ENCODE results near the gene TMEM170B. TPM values are rescaled to one million over a fixed set of nuclear protein-coding genes. Genes with fewer than 3 reads are reported as not detected.

Gene TMEM170B
- total and polyA plus RNA-seq, 2 experiments from 2014 or later: 0.14 to 0.54 TPM

GRCh38 chr6:11589261-11589660 lies 51.7 kb downstream of the TMEM170B start:
- no peaks in the 10 kb centered on the region for H4K20me1 ChIP-seq (ENCODE audit: insufficient read depth)
- no peaks in the 10 kb centered on the region for H3K36me3 ChIP-seq (ENCODE audit: low read depth)
- H3K9ac ChIP-seq: 0 out of 2 replicates have a peak overlapping the region, but pooled peaks have one; percentile 37
- no peaks in the 10 kb centered on the region for H3K9me2 ChIP-seq (ENCODE audit: insufficient read depth)
- in situ Hi-C loops (cut with MboI): loop anchor here (10.0 kb wide), 1 partner anchor 1016 kb away; no protein-coding TSS in a partner anchor
- peak overlapping the region; percentile 83 for H3K27ac ChIP-seq
- no peaks in the 10 kb centered on the region for H3K79me2 ChIP-seq (ENCODE audit: insufficient read depth)
- no peak overlapping the region for H3K4me3 ChIP-seq
- H3K4me1 ChIP-seq (ENCODE audit: insufficient read depth): peaks cover 34% of the 10 kb centered on the region
- DNase-seq: no peak
- no peak overlapping the region for H3K4me2 ChIP-seq (ENCODE audit: unreplicated experiment)
- 0 out of 2 replicates have a peak overlapping the region, but pooled peaks have one; percentile 77 for H2AFZ ChIP-seq
- H3K27me3 ChIP-seq (replicated peaks; ENCODE audit: insufficient read depth): no peaks in the 10 kb centered on the region
- 71 to 77% methylated on average over 3 of the region's 3 CpGs for whole genome bisulfite sequencing, 2 experiments (ENCODE audit: low coverage in 1 of 2, low lambda C conversion rate in 2 of 2, missing lambda C conversion rate in 2 of 2)
- no peak for TF ChIP-seq EZH2phosphoT487 (IDR thresholded peaks at IDR 0.05; ENCODE audit: insufficient read depth, low read depth)
- TF ChIP-seq EZH2 (IDR thresholded peaks at IDR 0.05; ENCODE audit: insufficient read depth, poor library complexity, severe bottlenecking): no peak
- H3F3A ChIP-seq (ENCODE audit: insufficient read depth): peaks cover 32% of the 10 kb centered on the region
- no peaks in the 10 kb centered on the region for H3K9me3 ChIP-seq (ENCODE audit: low read depth)

GRCh38 chr6:11592294-11592906 lies 54.9 kb downstream of the TMEM170B start:
- Histone ChIP-seq H3F3A (ENCODE audit: insufficient read depth) (peaks cover 15% of the 10 kb centered on the region), H3K9me2 (ENCODE audit: insufficient read depth) (no peaks in the 10 kb centered on the region), H3K4me2 (ENCODE audit: unreplicated experiment) (no peak overlapping the region), H3K9ac (no peak overlapping the region), H3K9me3 (ENCODE audit: low read depth) (no peaks in the 10 kb centered on the region), H3K36me3 (ENCODE audit: low read depth) (no peaks in the 10 kb centered on the region), H3K79me2 (ENCODE audit: insufficient read depth) (no peaks in the 10 kb centered on the region), H3K4me1 (ENCODE audit: insufficient read depth) (peaks cover 17% of the 10 kb centered on the region), H3K27ac (no peak overlapping the region), H3K4me3 (no peak overlapping the region), H4K20me1 (ENCODE audit: insufficient read depth) (no peaks in the 10 kb centered on the region), H3K27me3 (replicated peaks; ENCODE audit: insufficient read depth) (no peaks in the 10 kb centered on the region), H2AFZ (no peak overlapping the region)
- WGBS, 2 experiments (ENCODE audit: low coverage in 1 of 2, low lambda C conversion rate in 2 of 2, missing lambda C conversion rate in 2 of 2): 64 to 65% methylated on average over 8 of the region's 8 CpGs
- DNase-seq: no peak
- TF ChIP-seq EZH2 (IDR thresholded peaks at IDR 0.05; ENCODE audit: insufficient read depth, poor library complexity, severe bottlenecking) (no peak), EZH2phosphoT487 (IDR thresholded peaks at IDR 0.05; ENCODE audit: insufficient read depth, low read depth) (no peak)
- in situ Hi-C loops (cut with MboI): no loop called here

GRCh38 chr6:11593096-11593495 lies 55.5 kb downstream of the TMEM170B start:
- WGBS, 2 experiments (ENCODE audit: low coverage in 1 of 2, low lambda C conversion rate in 2 of 2, missing lambda C conversion rate in 2 of 2): 84 to 88% methylated on average over 9 of the region's 9 CpGs
- no peaks in the 10 kb centered on the region for H3K27me3 ChIP-seq (replicated peaks; ENCODE audit: insufficient read depth)
- peaks cover 15% of the 10 kb centered on the region for H3F3A ChIP-seq (ENCODE audit: insufficient read depth)
- H3K9me3 ChIP-seq (ENCODE audit: low read depth): no peaks in the 10 kb centered on the region
- DNase-seq: no peak
- in situ Hi-C loops (cut with MboI): no loop called here
- no peaks in the 10 kb centered on the region for H4K20me1 ChIP-seq (ENCODE audit: insufficient read depth)
- TF ChIP-seq EZH2 (IDR thresholded peaks at IDR 0.05; ENCODE audit: insufficient read depth, poor library complexity, severe bottlenecking): no peak
- no peak for TF ChIP-seq EZH2phosphoT487 (IDR thresholded peaks at IDR 0.05; ENCODE audit: insufficient read depth, low read depth)
- H2AFZ ChIP-seq: no peak overlapping the region
- no peak overlapping the region for H3K27ac ChIP-seq
- peaks cover 17% of the 10 kb centered on the region for H3K4me1 ChIP-seq (ENCODE audit: insufficient read depth)
- no peaks in the 10 kb centered on the region for H3K9me2 ChIP-seq (ENCODE audit: insufficient read depth)
- no peaks in the 10 kb centered on the region for H3K36me3 ChIP-seq (ENCODE audit: low read depth)
- H3K9ac ChIP-seq: no peak overlapping the region
- H3K4me3 ChIP-seq: no peak overlapping the region
- H3K4me2 ChIP-seq (ENCODE audit: unreplicated experiment): no peak overlapping the region
- no peaks in the 10 kb centered on the region for H3K79me2 ChIP-seq (ENCODE audit: insufficient read depth)

GRCh38 chr6:11595903-11596302 lies 58.4 kb downstream of the TMEM170B start:
- Histone ChIP-seq H3K4me1 (ENCODE audit: insufficient read depth) (no peaks in the 10 kb centered on the region), H3F3A (ENCODE audit: insufficient read depth) (no peaks in the 10 kb centered on the region; the same call in 1 of the 2 replicates), H3K9me3 (ENCODE audit: low read depth) (no peaks in the 10 kb centered on the region), H3K36me3 (ENCODE audit: low read depth) (no peaks in the 10 kb centered on the region), H3K9ac (no peak overlapping the region), H3K9me2 (ENCODE audit: insufficient read depth) (no peaks in the 10 kb centered on the region), H3K27ac (no peak overlapping the region), H4K20me1 (ENCODE audit: insufficient read depth) (no peaks in the 10 kb centered on the region), H3K27me3 (replicated peaks; ENCODE audit: insufficient read depth) (no peaks in the 10 kb centered on the region), H3K79me2 (ENCODE audit: insufficient read depth) (no peaks in the 10 kb centered on the region), H3K4me2 (ENCODE audit: unreplicated experiment) (no peak overlapping the region), H2AFZ (no peak overlapping the region), H3K4me3 (no peak overlapping the region)
- TF ChIP-seq EZH2 (IDR thresholded peaks at IDR 0.05; ENCODE audit: insufficient read depth, poor library complexity, severe bottlenecking) (no peak), EZH2phosphoT487 (IDR thresholded peaks at IDR 0.05; ENCODE audit: insufficient read depth, low read depth) (no peak)
- no peak for DNase-seq
- in situ Hi-C loops (cut with MboI): no loop called here
- WGBS, 2 experiments (ENCODE audit: low coverage in 1 of 2, low lambda C conversion rate in 2 of 2, missing lambda C conversion rate in 2 of 2): 80 to 92% methylated on average over 4 of the region's 4 CpGs
